GM12872 (cell line): Measurements from ENCODE around the gene NTRK2.

ENCODE experiments used
- CTCF ChIP-seq: IDR thresholded peaks from 3 replicates; pipeline ENCODE4 v1.5.1; 2011; ENCODE audit warnings: low read depth, mild to moderate bottlenecking, low read length, moderate library complexity; ENCODE audit not compliant: insufficient read depth

The NTRK2 gene

GRCh38 chr9:84686068-84686467, 16.5 kb downstream of the NTRK2 start:
- no peak for TF ChIP-seq CTCF

GRCh38 chr9:84688956-84689355, 19.4 kb downstream of the NTRK2 start:
- no peak for TF ChIP-seq CTCF

- TF ChIP-seq CTCF, result no peak
Observed at GRCh38 chr9:84691634-84692033, 22.1 kb downstream of the NTRK2 start.

GRCh38 chr9:84694248-84694647, 24.7 kb downstream of the NTRK2 start:
- TF ChIP-seq CTCF, result no peak

GRCh38 chr9:84697042-84697441, 27.5 kb downstream of the NTRK2 start:
- TF ChIP-seq CTCF, result no peak

GRCh38 chr9:84697509-84698114, 28.1 kb downstream of the NTRK2 start:
- TF ChIP-seq CTCF, result peak; percentile 93

- no peak for TF ChIP-seq CTCF
Observed at GRCh38 chr9:84698323-84698722, 28.8 kb downstream of the NTRK2 start.
